Fibroblast of skin of abdomen (primary cell): ENCODE results near the gene KREMEN2. TPM values are rescaled to one million over a fixed set of nuclear protein-coding genes. Genes with fewer than 3 reads are reported as not detected.
"Not testable (repeated sequence)": the region's sequence is repeated elsewhere in the genome, so short reads cannot be mapped to it uniquely, and the experiment has no call there.

Experiments
- DNase-seq: peaks from one replicate; pipeline ENCODE4 v3.0.0-alpha.2; 2013
- polyA plus RNA-seq, 2 experiments: library from polyadenylated mRNA; unstranded; fragments of 120-200 nt; gene quantifications; one replicate each; pipeline ENCODE4 v1.2.1, GENCODE V29; 2013; ENCODE audit not compliant: insufficient read length in 2 of 2

The KREMEN2 gene, protein sequence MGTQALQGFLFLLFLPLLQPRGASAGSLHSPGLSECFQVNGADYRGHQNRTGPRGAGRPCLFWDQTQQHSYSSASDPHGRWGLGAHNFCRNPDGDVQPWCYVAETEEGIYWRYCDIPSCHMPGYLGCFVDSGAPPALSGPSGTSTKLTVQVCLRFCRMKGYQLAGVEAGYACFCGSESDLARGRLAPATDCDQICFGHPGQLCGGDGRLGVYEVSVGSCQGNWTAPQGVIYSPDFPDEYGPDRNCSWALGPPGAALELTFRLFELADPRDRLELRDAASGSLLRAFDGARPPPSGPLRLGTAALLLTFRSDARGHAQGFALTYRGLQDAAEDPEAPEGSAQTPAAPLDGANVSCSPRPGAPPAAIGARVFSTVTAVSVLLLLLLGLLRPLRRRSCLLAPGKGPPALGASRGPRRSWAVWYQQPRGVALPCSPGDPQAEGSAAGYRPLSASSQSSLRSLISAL
- polyA plus RNA-seq (2013, experiment 1 of 2; ENCODE audit: insufficient read length) = 0.17 TPM
- polyA plus RNA-seq (2013, experiment 2 of 2; ENCODE audit: insufficient read length) = 0.19 TPM

DNA sequence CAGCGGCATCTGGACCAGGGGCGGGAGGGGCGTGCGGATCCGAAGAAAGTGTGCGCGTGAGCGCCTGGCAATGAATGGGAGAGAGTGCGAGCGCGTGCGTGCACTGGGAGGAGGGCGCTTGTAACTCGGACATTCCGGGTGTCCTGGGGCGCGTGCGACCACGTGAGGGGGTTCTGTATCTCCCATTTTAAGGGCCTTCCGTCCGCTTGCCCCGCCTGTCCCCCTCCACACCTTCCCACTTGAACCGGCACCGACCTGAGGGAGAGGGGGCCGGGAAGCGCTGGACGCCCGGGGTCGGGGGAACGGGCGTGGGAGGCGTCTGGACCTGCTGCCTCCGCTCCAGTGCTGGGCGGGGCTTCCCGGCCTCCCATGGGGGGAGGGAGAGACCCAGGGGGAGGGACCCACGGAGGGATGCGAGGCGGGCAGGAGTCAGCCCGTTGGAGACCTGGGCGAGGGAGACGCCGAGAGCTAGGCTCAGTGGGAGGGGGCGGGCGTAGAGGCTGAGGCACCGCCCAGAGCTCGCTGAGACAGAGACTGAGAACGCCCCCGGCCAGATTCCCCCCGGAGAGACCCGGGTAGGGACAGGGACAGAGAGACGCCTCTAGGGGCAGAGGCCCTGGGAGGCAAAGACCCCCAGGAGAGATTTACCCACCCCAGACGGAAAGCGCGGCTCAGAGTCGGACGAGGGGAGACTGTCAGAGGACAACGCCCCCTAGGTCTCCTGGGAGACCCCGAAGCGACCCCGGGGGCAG is at the start of gene KREMEN2:
Gene KREMEN2 (plus strand): TSS at position 553 of the 752 bp plus-strand sequence. CDS start 246 bp downstream, outside the sequence.
- no peak for DNase-seq

DNA sequence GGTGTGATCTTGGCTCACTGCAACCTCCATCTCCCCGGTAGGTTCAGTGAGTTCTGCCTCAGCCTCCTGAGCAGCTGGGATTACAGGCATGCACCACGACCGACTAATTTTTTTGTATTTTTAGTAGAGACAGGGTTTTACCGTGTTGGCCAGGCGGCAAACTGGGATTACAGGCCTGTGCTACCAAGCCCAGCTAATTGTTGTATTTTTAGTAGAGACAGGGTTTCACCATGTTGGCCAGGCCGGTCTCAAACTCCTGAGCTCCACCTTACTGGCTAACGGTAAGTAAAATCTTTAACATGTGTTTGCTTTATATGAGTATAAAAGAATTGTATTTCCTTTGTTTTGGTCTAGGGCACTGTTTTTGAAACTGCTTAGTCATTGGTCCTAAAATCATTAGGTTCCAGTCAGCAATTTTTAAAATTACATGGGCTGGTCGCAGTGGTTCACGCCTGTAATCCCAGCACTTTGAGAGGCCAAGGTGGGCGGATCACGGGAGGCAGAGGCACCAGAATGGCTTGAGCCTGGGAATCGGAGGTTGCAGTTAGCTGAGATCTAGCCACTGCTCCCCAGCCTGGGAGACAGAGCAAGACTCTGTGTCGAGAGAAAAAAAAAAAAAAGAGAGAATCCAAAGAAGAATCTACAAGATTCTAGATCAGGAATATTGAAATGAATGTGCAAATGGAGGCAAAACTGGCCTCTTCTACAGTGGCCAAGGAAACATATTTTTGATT is 48.7 kb upstream of the KREMEN2 start:
- peak; percentile 4 for DNase-seq

DNA sequence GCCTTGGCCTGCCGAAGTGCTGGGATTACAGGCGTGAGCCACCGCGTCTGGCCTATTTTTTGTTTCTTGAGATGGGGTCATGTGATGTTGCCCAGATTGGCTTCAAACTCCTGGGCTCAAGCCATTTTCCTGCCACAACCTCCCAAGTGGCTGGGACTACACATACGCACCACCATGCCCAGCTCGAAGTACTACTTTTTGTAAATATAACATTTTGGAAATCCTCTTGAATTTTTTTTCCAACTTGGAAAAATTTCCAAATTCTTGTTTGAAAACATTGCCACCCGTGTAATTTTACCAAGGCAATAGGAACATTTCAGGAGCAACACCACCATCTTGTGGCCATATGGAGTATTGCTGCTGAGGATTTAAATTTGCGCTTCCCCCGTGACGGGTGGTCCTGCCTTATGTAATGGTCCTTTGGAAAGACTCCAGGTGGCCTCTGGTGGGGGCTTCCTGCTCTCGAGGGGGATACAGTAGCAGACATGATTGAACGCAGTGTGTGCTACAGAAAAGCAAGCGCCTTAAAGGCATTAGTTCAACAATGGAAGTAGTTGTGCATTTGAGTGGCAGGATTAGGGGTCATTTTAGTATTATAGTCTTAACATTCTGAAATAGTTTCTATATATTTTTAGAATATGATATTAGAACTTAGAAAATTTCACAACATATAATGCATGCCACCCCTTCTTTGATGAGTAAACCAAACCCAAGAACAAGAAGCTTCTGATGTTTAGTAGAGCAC is 44.4 kb upstream of the KREMEN2 start:
- peak; percentile 65 for DNase-seq

DNA sequence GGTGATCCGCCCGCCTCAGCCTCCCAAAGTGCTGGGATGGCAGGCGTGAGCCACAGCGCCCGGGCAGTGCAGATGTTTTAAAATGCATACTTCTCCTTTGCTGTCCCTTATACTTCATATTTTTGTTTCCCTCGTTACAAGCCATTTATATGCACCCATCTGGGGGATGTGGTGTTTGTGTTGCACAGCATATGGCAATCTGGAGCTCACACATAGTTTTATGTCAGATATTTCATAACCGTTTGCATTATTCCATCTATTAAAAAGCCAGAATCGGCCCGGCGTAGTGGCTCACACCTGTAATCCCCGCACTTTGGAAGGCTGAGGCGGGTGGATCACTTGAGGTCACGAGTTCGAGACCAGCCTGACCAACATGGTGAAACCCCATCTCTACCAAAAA is 40.6 kb upstream of the KREMEN2 start:
- no peak for DNase-seq

DNA sequence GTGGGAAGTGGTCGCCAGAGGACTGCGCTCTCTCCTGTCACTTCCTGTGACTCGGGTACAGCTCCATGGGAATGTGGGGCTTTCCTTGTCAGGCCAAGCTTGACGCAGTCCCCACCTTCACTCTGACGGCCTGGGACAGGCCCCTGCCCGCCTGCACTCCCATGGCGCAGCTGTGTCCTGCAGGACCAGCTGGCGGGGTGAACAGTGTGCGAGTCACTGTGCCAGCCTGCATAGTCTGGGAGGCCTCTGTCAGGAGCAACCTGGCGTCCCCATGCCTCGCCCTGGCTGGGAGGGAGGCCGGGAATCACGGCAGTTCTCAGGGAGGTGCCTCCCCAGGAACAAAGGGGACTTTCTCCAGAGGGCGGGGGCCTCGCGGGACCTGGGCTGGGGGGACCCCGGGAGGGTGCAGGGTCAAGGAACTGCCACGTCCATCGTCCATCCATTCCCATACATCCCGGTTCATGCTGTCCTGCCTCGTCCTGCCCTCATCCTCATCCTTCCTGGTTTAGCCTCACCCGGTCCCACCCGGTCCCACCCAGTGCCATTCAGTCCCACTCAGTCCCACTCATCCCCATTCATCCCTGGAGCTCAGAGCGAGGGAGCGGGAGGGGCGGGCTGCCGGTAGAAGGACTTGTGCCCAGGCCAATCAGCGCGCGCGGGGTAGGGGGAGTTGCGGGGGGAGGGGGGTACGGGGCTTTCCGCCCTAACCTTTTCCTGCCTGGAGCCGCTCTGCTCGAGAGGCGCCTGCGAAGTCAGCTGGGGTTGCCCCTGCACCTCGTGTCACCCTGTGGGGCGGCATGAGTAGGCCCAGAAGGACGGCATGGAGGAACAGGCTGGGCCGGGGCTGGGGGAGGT is 38.9 kb upstream of the KREMEN2 start:
- no peak for DNase-seq

DNA sequence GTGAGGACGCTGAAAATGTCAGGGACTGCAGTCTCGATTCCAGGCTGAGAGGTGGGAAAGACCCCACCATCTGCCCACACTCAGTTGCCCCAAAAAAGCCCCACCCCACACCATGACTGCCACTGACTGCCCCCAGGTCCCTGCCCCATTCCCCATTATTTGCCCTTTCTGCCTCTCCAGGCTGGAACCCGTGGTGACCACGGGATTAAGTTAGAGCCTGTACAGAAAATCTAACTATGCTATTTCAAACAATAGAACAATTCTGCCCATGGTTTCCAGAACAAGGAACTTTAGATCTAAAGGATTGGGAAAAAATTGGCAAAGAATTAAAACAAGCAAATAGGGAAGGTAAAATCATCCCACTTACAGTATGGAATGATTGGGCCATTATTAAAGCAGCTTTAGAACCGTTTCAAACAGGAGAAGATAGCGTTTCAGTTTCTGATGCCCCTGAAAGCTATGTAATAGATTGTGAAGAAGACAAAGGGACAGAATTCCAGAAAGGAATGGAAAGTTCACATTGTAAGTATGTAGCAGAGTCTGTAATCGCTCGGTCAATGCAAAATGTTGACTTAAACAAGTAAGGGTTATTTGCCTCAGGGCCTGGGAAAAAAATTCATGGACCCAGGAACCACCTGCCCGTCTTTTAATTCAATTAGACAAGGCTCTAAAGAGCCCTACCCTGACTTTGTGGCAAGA is 38.0 kb upstream of the KREMEN2 start:
- no peak for DNase-seq

DNA sequence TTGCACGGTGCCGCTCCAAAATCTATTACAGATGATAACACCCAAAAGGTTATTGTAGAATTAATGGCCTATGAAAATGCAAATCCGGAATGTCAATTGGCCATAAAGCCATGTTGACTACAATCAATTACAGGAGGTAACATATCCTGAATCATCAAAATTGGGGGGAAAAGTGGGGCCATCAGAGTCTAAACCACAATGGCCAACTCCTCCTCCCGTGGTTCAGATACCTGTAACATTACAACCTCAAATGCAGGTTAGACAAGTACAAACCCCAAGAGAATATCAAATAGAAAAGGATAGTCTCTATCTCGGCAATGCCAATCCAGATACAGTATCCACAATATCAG is 37.5 kb upstream of the KREMEN2 start:
- DNase-seq = no peak

DNA sequence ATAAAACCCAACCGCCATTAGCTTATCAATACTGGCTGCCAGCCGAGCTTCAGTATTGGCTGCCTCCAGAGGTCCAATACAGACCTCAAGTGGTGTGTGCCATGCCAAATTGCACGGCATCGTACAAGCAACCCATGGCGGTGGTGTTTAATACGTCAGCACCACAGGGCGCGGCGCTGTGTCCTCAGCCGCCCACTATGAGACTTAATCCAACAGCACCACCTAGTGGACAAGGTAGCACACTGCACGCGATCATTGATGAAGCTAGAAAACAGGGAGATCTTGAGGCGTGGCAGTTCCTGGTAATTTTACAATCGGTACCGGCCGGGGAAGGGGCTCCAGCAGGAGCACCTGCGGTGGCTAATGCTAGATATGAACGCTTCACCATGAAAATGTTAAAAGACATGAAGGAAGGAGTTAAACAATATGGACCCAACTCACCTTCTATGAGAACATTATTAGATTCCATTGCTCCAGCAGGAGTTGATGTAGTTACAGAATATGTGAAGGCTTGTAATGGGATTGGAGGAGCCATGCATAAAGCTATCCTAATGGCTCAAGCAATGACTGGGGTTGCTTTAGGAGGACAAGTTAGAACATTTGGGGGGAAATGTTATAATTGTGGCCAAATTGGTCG is 36.9 kb upstream of the KREMEN2 start:
- peak; percentile 80 for DNase-seq

DNA sequence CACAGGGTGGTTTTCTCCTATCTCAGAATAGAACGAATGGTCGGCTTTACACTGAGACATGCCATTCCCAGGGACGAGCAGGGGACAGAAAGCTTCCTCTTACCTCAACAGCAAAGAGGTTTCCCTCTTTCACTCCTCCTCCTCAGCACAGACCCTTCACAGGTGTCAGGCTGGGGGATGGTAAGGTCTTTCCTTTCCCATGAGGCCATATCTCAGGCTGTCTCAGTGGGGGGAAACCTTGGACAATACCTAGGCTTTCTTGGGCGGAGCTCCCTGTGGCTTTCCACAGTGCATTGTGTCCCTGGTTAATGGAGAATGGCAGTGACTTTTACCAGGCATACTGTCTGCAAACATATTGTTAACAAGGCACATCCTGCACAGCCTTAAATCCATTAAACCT is 35.9 kb upstream of the KREMEN2 start:
- not testable (repeated sequence) for DNase-seq

DNA sequence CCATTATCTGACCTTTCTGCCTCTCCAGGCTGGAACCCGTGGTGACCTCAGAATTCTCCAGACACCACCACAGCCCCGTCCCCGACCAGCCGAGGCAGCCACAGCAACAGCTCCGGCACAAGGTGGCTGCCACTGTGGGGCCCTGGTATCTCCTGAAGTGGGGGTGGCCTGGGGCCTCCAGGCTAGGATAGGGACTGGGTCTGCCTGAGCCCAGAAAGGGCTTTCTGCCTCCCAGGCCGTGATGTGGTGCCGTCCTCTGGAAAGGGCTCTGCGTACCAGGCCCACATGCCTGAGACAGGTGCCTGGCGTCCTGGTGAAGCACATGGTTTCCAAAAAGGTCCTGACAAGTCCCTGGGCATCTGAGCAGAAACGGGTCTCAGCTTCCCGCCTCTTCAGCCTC is 35.3 kb upstream of the KREMEN2 start:
- no peak for DNase-seq

DNA sequence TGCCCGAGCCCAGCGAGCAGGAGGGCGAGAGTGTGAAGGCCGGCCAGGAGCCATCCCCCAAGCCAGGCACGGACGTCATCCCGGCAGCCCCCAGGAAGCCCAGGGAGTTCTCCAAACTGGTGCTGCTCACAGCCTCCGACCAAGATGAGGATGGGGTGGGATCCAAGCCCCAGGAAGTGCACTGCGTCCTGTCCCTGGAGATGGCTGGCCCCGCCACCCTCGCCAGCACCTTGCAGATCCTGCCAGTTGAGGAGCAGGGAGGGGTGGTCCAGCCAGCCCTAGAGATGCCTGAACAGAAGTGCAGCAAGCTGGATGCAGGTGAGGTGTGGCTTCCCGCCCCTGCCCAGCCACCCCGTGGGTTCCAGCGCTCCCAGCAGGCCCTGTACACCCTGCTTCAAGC is 34.4 kb upstream of the KREMEN2 start:
- no peak for DNase-seq

DNA sequence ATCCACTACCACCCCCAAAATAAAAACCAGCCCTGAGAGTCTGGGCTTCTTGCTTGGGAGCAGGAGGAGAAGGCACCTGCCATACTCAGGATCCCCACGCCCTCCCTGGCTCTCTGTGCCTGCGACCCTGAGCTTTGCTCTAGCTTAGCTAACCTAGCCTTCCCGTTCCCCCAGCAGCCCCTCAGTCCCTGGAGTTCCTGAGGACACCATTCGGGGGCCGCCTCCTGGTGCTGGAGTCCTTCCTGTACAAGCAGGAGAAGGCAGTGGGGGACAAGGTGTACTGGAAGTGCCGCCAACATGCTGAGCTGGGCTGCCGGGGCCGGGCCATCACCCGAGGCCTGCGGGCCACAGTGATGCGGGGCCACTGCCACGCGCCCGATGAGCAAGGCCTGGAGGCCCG is 33.8 kb upstream of the KREMEN2 start:
- no peak for DNase-seq

DNA sequence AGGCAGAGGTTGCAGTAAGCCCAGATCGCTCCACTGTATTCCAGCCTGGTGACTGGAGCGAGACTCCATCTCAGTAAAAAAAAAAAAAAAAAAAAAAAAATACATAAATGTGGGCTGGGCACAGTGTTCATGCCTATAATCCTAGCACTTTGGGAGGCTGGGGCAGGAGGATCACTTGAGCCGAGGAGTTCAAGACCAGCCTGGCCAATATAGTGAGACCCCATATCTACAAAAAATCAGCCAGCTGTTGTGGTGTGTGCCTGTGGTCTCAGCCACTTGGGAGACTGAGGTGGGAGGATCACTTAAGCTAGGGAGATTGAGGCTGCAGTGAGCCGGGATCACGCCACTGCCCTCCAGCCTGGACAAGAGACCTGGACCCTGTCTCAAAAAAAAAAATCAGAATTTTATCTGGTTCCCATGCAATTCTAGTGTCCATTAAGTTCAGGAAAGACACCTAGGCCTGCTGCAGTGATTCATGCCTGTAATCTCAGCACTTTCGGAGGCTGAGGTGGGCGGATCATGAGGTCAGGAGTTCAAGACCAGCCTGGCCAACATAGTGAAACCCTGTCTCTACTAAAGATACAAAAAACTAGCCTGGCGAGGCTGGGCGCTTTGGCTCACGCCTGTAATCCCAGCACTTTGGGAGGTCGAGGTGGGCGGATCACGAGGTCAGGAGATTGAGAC is 32.7 kb upstream of the KREMEN2 start:
- not testable (repeated sequence) for DNase-seq

DNA sequence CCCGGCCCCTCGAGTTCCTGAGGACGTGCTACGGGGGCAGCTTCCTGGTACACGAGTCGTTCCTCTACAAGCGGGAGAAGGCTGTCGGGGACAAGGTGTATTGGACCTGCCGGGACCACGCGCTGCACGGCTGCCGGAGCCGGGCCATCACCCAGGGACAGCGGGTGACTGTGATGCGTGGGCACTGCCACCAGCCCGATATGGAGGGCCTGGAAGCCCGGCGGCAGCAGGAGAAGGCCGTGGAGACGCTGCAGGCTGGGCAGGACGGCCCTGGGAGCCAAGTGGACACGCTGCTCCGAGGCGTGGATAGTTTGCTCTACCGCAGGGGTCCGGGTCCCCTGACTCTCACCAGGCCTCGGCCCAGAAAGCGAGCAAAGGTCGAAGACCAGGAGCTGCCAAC is 30.9 kb upstream of the KREMEN2 start:
- DNase-seq = no peak

DNA sequence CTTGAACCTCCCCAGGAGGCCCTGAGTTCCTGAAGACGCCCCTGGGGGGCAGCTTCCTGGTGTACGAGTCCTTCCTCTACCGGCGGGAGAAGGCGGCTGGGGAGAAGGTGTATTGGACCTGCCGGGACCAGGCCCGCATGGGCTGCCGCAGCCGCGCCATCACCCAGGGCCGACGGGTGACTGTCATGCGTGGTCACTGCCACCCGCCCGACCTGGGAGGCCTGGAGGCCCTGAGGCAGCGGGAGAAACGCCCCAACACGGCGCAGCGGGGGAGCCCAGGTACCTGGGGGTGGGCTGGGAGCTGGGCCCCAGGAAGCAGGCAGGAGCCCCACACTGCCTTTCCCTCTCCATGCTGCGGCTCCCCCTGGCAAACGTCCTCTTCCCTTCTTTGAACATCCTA is 30.4 kb upstream of the KREMEN2 start:
- no peak for DNase-seq

DNA sequence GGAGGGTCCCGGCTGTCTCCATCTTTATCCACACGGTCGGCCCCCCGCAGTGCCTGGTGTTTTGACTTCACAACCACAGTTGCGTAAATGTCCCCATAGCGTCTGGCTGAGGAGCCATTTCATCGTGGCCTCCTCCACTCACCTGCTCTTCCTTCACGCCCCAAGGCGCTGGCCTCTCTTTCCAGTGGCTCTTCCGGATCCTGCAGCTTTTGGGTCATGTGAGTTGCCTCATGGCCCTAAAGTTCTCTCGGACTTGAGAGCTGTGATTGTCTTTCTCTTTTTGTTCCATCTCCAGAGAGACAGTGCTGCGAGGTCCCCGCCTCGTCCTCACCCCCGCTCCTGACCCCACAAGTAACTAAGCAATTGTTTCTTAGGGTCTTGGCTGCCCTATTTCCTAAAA is 29.6 kb upstream of the KREMEN2 start:
- no peak for DNase-seq

DNA sequence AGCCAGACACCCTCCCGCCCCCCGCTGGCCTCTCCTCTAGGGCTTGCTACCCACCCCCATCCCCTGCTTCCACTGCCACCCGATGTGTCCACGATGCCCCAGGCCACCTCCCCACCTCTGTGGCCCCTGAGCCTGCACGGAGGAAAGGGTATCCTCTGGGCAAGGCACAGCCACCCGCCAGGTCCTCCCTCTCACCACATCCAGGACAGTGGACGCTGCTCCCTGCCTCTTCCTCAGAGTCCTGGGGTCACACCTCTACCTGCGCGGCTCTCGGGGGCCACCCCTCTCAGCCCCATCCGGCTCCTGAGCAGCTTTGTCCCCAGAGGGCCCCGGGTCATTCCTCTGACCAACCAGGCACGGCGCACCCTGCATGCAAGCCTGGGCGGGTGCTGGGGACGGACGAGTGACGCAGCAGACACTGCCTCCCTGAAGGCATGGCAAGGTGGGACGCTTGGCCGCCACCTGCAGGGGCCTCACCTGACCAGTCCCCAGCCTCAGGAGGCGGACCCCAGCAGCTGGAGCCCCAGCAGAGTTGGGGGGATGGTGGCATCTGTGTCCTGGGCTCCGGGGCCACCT is 27.6 kb upstream of the KREMEN2 start:
- DNase-seq = no peak

DNA sequence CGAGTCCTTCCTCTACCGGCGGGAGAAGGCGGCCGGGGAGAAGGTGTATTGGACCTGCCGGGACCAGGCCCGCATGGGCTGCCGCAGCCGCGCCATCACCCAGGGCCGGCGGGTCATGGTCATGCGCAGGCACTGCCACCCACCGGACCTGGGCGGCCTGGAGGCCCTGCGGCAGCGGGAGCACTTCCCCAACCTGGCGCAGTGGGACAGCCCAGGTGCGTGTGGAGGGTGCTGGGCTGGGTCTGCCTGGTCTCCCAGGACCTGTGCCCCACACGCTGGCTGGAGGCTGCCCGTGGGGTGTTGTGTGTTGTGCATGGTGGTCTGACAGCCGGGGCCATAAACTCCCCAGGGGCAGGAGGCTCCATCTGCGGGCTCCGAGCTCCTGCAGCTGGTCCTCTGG is 26.9 kb upstream of the KREMEN2 start:
- DNase-seq = no peak

DNA sequence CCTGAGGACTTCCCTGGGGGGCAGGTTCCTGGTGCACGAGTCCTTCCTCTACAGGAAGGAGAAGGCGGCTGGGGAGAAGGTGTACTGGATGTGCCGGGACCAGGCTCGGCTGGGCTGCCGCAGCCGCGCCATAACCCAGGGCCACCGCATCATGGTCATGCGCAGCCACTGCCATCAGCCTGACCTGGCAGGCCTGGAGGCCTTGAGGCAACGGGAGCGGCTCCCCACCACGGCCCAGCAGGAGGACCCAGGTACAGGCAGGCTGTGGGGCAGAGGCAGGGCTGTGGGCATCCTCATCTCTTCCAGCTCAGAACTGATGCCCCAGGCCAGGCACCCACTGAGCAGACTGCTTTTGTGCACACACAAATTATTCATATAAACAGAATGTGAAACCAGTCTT is 25.9 kb upstream of the KREMEN2 start:
- no peak for DNase-seq
